T-helper 1 cell treated with Interleukin-12 subunit alpha and Interleukin-12 subunit beta and Interleukin-4 antibody, amounts not matched to agents 30 μg/mL and 1 μg/mL, for 36 hours (primary cell): ENCODE measurements around the gene BRAF.
A peak's percentile ranks its signal among the peaks of the same experiment; 100 is the strongest.
"Not testable (repeated sequence)": the region's sequence is repeated elsewhere in the genome, so short reads cannot be mapped to it uniquely, and the experiment has no call there.

Experiments used
- H3K27ac Mint-ChIP-seq: one replicate; pipeline ENCODE4 v1.8.0; 2021; ENCODE audit warnings: mild to moderate bottlenecking, mixed read lengths
- H3K27me3 Mint-ChIP-seq: one replicate; pipeline ENCODE4 v1.8.0; 2021; ENCODE audit warnings: low read depth, mixed read lengths
- H3K36me3 Mint-ChIP-seq: one replicate; pipeline ENCODE4 v1.8.0; 2021; ENCODE audit warnings: low read depth, mixed read lengths
- H3K4me1 Mint-ChIP-seq: one replicate; pipeline ENCODE4 v1.8.0; 2021; ENCODE audit warnings: low read depth, mixed read lengths
- H3K4me3 Mint-ChIP-seq: one replicate; pipeline ENCODE4 v1.8.0; 2021; ENCODE audit warnings: mild to moderate bottlenecking, moderate library complexity, mixed read lengths
- H3K9me3 Mint-ChIP-seq: one replicate; pipeline ENCODE4 v1.8.0; 2021; ENCODE audit warnings: mixed read lengths

BRAF gene

DNA sequence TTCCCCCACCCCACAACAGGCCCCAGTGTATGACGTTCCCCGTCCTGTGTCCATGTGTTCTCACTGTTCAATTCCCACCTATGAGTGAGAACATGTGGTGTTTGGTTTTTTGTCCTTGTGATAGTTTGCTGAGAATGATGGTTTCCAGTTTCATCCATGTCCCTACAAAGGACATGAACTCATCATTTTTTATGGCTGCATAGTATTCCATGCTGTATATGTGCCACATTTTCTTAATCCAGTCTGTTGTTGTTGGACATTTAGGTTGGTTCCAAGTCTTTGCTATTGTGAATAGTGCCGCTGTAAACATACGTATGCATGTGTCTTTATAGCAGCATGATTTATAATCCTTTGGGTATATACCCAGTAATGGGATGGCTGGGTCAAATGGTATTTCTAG is 216.0 kb downstream of the BRAF start:
- H3K4me3 Mint-ChIP-seq, H3K4me1 Mint-ChIP-seq, H3K9me3 Mint-ChIP-seq, H3K27me3 Mint-ChIP-seq, H3K27ac Mint-ChIP-seq: not testable (repeated sequence)
- peaks cover 28% of the 10 kb centered on the region for H3K36me3 Mint-ChIP-seq

DNA sequence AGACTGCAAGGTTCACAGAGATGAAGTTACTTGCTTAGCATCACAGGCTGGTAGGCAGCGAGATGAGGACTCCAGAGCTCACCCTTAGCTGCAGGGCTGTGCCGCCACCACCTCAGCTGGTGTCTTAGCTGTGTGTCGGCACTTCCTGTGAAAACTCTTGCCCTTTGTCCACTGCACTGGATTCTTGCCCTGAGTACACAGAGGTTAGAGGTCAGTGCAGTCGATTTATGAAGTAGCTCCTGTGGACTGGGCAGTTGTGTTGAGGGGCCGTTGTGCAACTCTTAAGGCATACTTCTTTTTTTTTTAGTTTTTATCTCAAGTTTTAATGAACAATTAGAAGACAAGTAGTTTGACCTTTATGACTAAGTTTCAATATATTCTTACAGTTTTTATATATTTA is 217.6 kb downstream of the BRAF start:
- no peak overlapping the region for H3K4me3 Mint-ChIP-seq
- H3K9me3 Mint-ChIP-seq = peaks cover 5% of the 10 kb centered on the region
- H3K36me3 Mint-ChIP-seq = peaks cover 28% of the 10 kb centered on the region
- no peaks in the 10 kb centered on the region for H3K4me1 Mint-ChIP-seq
- H3K27ac Mint-ChIP-seq = no peak overlapping the region
- no peaks in the 10 kb centered on the region for H3K27me3 Mint-ChIP-seq

DNA sequence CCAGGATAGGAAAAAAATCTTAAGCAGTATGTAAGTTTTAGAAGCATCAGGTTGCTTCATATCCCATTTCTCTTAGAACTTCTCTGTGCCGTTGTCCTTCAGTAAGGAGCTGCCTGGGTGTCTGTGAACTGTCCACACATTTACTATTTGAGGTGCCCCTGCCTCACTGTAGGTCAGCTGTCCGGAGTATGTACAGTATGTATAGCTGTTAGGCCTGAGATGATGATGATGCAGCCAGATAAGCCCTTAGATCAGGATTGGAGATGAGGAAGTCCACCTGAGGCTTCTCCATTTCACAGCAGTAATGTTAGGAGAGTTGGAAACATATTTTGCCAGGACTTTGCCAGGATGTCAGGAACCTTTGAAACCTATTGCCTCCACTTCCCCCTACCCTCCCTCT is 220.5 kb downstream of the BRAF start:
- Mint-ChIP-seq H3K27me3 (no peaks in the 10 kb centered on the region), H3K4me3 (no peak overlapping the region), H3K36me3 (peaks cover 20% of the 10 kb centered on the region), H3K27ac (no peak overlapping the region), H3K9me3 (no peaks in the 10 kb centered on the region), H3K4me1 (peaks cover 4% of the 10 kb centered on the region)

DNA sequence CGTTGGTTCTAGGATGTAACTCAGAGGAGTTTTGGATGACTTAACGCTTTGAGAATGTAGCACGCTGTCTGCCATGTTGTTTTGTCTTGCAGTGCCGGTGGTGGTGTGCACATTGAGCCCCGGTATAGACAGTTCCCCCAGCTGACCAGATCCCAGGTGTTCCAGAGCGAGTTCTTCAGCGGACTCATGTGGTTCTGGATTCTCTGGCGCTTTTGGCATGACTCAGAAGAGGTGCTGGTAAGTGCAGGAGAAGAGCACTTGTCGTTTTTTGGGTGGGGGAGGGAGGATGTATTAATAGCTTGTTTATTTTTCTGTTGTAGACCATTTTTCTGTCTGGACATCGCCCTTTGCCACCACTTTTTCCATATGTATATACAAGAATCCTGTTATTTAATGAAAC is 222.0 kb downstream of the BRAF start:
- Mint-ChIP-seq H3K27me3 (no peaks in the 10 kb centered on the region), H3K36me3 (peaks cover 20% of the 10 kb centered on the region), H3K9me3 (no peaks in the 10 kb centered on the region), H3K4me3 (no peak overlapping the region), H3K4me1 (peaks cover 13% of the 10 kb centered on the region), H3K27ac (no peak overlapping the region)

DNA sequence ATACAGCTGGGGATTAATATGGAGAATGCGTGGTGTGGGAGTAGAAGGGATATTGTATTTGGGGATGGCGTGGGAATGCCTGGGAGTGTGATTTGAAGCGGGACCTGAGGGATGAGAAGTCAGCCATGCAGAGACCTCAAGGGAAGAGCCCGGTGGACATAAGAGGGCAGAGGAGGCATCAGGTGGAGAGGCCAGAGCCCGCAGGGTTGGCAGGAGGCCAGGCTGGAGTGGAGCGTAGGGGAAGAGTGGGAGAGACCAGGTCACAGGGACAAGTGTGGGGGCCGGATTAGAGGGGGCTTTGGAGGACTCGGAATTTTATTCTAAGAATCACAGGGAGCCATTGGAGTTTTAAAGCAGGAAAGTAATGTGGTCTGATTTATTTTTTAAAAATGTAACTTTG is 226.3 kb downstream of the BRAF start:
- peaks cover 24% of the 10 kb centered on the region for H3K4me1 Mint-ChIP-seq
- H3K36me3 Mint-ChIP-seq = peaks cover 9% of the 10 kb centered on the region
- H3K4me3 Mint-ChIP-seq = peak overlapping the region; percentile 98
- H3K9me3 Mint-ChIP-seq = no peaks in the 10 kb centered on the region
- peak overlapping the region; percentile 51 for H3K27ac Mint-ChIP-seq
- H3K27me3 Mint-ChIP-seq = no peaks in the 10 kb centered on the region

DNA sequence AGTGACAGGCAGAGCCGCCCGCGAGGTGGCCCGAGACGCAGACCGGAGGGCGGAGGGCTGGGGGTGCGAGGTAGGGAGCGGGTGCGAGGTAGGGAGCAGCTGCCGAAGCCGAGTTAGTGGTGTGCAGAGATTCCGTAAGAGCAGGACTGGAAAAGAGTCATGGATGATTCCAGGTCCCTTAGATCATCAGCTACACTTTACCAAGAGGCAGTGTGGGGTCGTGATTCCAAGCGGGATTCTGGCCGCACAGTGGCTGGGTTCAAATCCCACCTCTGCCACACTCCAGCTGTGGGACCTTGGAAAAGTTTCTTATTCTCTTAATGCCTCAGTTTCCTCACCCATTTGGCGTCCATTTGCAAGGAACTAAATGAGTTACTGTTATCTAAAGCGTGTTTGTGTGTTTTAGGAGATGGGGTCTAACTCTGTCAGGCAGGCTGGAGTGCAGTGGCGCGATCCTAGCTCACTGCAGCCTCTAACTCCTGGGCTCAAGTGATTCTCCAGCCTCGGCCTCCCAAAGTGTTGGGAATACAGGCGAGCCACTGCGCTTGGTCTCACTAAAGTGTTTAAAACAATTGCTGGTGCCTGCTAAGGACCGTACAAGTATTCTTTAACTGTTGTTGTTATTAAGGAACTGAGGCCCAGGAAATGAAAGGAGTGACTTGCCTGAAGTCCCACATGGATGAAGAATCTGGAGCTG is 227.1 kb downstream of the BRAF start:
- H3K9me3 Mint-ChIP-seq = no peaks in the 10 kb centered on the region
- H3K27ac Mint-ChIP-seq = peak overlapping the region; percentile 98
- H3K4me3 Mint-ChIP-seq = peak overlapping the region; percentile 98
- peaks cover 24% of the 10 kb centered on the region for H3K4me1 Mint-ChIP-seq
- H3K27me3 Mint-ChIP-seq = no peaks in the 10 kb centered on the region
- peaks cover 5% of the 10 kb centered on the region for H3K36me3 Mint-ChIP-seq

DNA sequence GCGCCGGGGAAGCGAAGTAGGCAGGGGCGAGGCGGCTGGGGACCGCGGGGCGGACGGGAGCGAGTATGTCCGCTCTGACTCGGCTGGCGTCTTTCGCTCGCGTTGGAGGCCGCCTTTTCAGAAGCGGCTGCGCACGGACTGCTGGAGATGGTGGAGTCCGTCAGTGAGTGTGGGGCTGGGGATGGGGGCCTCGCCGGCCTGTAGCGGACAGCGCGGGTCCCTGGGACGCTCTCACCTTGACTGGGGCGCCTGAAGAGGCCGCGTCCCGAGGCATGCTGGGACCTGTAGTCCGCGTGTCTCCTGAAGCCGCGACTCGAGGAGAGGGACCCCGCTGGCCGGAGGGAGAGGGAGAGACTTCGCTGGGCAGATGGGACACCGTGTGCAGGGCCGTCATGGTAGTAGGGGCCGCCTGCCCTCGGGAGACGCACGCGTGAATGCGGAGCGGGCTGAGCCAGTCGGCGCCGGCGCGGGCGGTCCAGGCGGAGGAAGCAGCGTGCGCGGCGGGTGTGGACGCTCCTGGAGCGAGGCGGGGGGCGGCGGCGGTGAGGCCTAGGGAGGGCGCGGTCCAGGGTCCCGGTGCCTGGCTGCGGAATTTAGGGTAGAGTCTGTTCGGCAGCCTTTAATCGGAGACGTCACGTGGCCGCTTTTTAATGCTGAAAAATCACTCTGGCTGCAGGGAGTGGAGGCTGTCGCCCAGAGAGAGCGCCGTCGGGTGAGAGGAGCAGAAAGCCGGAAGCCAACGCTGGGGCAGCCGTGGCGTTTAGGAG is 227.9 kb downstream of the BRAF start, which contains the start of gene NDUFB2:
TSS of gene NDUFB2 (plus strand) at position 29 of the 767 bp plus-strand sequence. CDS start at position 66, 37 bp downstream.
- Mint-ChIP-seq H3K4me1 (peaks cover 24% of the 10 kb centered on the region), H3K4me3 (peak within 1 kb of the TSS; percentile 98), H3K36me3 (peaks cover 9% of the 10 kb centered on the region), H3K9me3 (no peaks in the 10 kb centered on the region), H3K27ac (peak within 1 kb of the TSS; percentile 98), H3K27me3 (no peaks in the 10 kb centered on the region)

DNA sequence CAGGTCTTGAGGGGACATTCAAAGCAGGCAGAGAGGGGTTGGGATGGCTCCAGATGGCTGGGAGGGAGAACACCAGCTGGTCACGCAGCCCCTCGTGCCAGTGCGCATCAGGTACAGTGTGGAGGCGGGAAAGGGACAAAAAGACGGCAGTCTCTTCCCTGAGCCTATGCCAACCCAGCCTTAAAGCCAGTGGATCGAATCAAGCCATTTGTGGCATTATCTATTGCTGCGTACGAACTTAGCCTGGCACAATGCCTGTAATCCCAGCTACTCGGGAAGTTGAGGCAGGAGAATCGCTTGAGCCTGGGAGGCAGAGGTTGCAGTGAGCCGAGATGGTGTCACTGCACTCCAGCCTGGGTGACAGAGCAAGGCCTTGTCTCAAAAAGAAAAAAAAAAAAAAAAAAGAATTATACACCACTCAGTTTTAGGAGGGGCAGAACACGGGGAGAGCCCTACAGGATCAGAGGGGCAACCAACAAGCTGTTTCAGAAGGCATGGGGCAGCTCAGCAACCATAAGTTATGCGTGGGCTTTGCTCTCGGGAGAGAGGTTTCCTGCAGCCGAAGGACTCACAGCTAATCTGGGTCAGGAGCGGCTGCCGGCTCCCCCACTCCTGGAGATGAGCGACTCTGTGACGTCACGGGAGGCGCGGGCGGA is 228.6 kb downstream of the BRAF start:
- Mint-ChIP-seq H3K36me3 (peaks cover 13% of the 10 kb centered on the region), H3K9me3 (no peaks in the 10 kb centered on the region), H3K27me3 (no peaks in the 10 kb centered on the region), H3K27ac (peak overlapping the region; percentile 98), H3K4me1 (peaks cover 25% of the 10 kb centered on the region), H3K4me3 (peak overlapping the region; percentile 98)

DNA sequence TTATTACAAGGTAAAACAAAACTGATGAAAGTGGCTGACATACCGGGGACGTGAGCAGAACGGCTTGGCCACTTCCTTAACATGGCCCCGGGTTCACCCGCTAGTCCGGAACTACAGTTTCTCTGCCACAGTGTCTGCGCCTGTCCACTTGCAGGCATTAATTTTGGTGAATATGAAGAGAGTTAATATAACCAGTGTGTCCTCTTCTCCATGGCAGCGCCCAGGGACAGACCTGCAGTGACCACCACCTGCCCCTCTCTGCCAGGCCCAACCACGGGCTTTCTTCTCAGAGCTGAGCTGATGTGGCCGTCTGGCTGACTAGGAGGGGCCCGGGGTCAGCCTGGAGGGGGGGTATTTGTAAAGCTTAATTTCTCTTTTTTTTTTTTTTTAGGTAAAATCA is 229.3 kb downstream of the BRAF start:
- H3K9me3 Mint-ChIP-seq = no peaks in the 10 kb centered on the region
- H3K4me3 Mint-ChIP-seq = no peak overlapping the region
- peaks cover 25% of the 10 kb centered on the region for H3K4me1 Mint-ChIP-seq
- peak overlapping the region; percentile 98 for H3K27ac Mint-ChIP-seq
- H3K36me3 Mint-ChIP-seq = peaks cover 13% of the 10 kb centered on the region
- no peaks in the 10 kb centered on the region for H3K27me3 Mint-ChIP-seq

DNA sequence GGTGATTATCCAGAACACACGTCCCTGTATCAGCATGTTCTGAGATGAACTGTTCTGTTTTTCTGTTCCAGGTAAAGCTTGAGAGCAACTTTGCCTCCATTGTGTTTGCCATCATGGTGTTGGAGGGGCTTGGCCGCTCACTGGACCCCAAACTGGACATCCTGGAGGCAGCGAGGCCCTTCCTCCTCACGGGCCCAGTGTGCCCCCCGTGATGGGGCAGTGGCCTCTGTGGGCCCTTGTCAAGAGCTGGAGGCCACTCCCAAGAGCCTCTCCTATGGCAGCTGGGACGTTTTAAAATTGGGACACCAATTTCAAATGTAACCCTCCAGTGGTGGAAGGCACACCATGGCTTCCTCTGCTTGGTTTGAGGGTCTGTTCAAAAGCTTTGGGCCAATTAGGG is 230.1 kb downstream of the BRAF start:
- H3K36me3 Mint-ChIP-seq = peaks cover 13% of the 10 kb centered on the region
- H3K4me3 Mint-ChIP-seq = no peak overlapping the region
- H3K27me3 Mint-ChIP-seq = no peaks in the 10 kb centered on the region
- no peaks in the 10 kb centered on the region for H3K9me3 Mint-ChIP-seq
- no peak overlapping the region for H3K27ac Mint-ChIP-seq
- H3K4me1 Mint-ChIP-seq = peaks cover 23% of the 10 kb centered on the region

DNA sequence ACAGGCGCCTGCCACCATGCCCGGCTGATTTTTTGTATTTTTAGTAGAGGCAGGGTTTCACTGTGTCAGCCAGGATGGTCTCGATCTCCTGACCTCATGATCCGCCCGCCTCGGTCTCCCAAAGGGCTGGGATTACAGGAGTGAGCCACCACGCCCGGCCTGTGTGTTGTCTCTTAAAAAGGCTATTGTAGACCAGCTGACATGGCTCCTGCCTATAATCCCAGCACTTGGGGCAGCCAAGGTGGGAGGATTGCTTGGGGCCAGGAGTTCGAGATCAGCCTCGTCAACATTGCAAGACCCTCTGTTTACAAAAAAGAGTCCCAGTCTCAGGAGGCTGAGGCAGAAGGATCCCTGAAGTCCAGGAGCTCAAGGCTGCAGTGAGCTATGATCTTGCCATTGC is 230.9 kb downstream of the BRAF start:
- not testable (repeated sequence) for H3K27me3 Mint-ChIP-seq, H3K9me3 Mint-ChIP-seq, H3K4me3 Mint-ChIP-seq, H3K27ac Mint-ChIP-seq
- Mint-ChIP-seq H3K36me3 (peaks cover 13% of the 10 kb centered on the region), H3K4me1 (peaks cover 20% of the 10 kb centered on the region)

DNA sequence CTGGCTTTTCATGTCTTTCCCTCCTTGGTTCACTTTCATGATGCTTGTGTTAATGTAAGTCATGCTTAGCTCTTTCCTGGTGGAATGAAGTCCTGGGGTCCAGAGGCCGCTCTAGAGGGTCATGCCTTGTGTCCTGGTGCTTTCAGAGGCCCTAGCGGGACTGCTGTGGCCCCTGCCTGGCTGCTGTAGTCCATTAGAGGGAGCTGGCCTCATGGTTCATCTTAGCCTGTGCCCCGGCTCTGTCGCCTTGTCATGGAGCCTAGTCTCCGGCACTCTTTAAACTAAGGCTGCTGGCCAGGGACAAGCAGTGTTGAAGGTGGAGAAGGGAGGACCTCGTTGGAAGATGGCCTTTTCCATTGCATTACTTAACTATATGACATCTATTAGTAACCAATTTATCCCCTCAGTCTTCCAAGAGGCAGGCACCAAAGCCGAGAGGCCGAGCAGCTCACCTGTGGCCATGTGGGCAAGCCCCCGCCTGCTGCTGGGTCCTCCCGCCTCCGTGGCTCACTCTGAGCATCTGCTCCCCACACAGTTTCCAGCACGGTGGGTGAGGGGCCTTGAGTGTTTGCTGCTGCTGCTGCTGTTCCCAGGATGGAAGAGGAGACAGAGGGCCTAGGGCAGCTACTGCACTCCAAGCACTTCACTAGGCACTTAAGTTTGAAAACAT is 233.2 kb downstream of the BRAF start:
- Mint-ChIP-seq H3K27me3 (no peaks in the 10 kb centered on the region), H3K4me1 (peaks cover 10% of the 10 kb centered on the region), H3K9me3 (no peaks in the 10 kb centered on the region), H3K36me3 (peaks cover 9% of the 10 kb centered on the region), H3K4me3 (no peak overlapping the region), H3K27ac (no peak overlapping the region)

DNA sequence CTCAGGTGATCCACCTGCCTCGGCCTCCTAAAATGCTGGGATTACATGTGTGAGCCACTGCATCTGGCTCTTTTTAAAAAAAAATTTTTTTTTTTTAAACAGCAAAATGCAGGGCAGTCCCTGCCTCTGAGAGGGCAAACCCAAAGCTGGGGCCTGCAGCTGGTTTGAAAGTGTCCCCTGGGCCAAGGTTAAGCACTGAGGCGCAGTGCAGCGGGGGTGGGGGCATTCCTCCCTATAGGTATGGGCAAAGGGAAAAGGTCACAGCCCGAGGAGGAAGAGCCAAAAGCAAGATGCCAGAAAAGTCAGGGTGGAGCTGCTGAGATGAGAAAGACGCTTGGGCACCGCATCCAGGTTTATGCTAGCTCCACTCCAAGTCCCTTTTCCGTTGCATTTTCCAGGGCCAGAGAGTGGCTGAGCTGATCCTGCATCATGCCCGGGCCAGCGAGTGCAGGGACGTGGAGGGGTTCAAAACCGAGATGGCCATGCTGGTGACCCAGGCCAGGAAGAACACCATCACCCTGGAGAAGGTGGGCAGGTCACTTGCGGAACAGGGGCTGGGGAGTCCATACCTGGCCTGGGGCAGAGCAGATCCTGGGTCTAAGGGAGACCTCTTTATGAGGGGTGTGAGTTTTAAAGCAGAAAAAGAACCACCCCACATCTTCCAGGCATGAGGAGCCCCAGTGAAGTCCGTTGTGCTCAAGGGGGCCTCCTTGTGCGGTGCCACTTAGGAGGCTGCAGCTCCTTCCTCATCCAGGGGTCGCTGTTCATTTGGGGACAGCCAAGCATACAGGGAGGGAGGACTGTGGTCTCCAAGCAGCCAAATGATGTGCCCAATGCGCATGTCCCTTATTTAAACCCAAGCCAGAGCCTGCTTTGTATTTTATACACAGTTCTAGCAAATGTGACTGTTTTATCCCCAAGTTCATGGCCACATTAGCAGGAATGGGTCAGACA is 235.3 kb downstream of the BRAF start:
- Mint-ChIP-seq H3K36me3 (peaks cover 11% of the 10 kb centered on the region), H3K9me3 (no peaks in the 10 kb centered on the region), H3K27me3 (no peaks in the 10 kb centered on the region), H3K4me1 (peaks cover 2% of the 10 kb centered on the region), H3K4me3 (no peak overlapping the region), H3K27ac (no peak overlapping the region)

DNA sequence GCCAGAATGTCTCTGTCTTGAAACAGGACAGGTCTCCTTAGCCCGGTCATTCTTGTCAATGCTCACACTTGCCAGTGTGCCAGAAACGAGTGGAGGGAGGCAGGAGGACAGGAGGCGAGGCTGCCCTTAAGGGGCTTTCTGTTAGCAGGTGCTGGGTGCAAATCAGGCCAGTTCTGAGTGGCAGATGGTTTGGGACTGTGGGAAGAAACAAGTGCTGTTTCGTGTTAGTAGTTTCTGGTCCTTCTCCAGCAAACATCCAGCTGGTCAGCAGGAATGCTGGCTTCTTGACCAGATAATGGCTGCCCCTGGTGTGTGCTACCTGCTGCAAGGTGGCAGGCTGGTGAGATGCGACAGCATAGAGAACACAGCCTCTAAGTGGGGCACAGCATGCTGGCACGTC is 236.4 kb downstream of the BRAF start:
- Mint-ChIP-seq H3K27me3 (no peaks in the 10 kb centered on the region), H3K9me3 (no peaks in the 10 kb centered on the region), H3K36me3 (peaks cover 16% of the 10 kb centered on the region), H3K4me1 (peaks cover 2% of the 10 kb centered on the region), H3K4me3 (no peak overlapping the region), H3K27ac (no peak overlapping the region)
